CD14-positive monocyte (primary cell): ENCODE data around the gene DHRS7B. TPM values are rescaled to one million over a fixed set of nuclear protein-coding genes. Genes with fewer than 3 reads are reported as not detected.

ENCODE experiments used
- DNase-seq, 3 donors: peaks; one replicate each; pipeline ENCODE4 v3.0.0-alpha.2; 2011 to 2022
- H2AFZ ChIP-seq: 2 replicates; pipeline ENCODE4 v1.6.0; 2012; ENCODE audit warnings: mild to moderate bottlenecking, low read depth, low read length, inconsistent platforms; ENCODE audit not compliant: insufficient read depth, poor library complexity, severe bottlenecking
- H3K27ac ChIP-seq, 2 donors: 1 replicate in 1 of 2; 2 replicates in 1 of 2; pipeline ENCODE4 v1.5.1; 2012 to 2013; ENCODE audit warnings: low read length in 2 of 2, control low read depth in 1 of 2, inconsistent platforms in 1 of 2, low read depth in 1 of 2, mild to moderate bottlenecking in 1 of 2
- H3K27me3 ChIP-seq, 2 donors: one replicate each; pipeline versions ENCODE4 v1.6.0 to v1.6.1; 2011 to 2013; ENCODE audit warnings: low read length in 2 of 2; ENCODE audit not compliant: control insufficient read depth in 2 of 2, insufficient read depth in 2 of 2
- H3K36me3 ChIP-seq, 2 donors: replicated peaks in 1 of 2; 1 replicate in 1 of 2; 2 replicates in 1 of 2; pipeline versions ENCODE4 v1.5.1 to v1.6.1; 2012 to 2013; ENCODE audit warnings: low read length in 2 of 2, control low read depth in 1 of 2, inconsistent platforms in 1 of 2, mild to moderate bottlenecking in 1 of 2; ENCODE audit not compliant: insufficient read depth in 2 of 2, control insufficient read depth in 1 of 2
- H3K4me1 ChIP-seq, 2 donors: 1 replicate in 1 of 2; 2 replicates in 1 of 2; pipeline versions ENCODE4 v1.5.1 to v1.6.1; 2012 to 2013; ENCODE audit warnings: low read length in 2 of 2, control low read depth in 1 of 2, inconsistent platforms in 1 of 2, mild to moderate bottlenecking in 1 of 2, moderate library complexity in 1 of 2; ENCODE audit not compliant: insufficient read depth in 2 of 2, control insufficient read depth in 1 of 2
- H3K4me2 ChIP-seq: replicated peaks from 2 replicates; pipeline ENCODE3; 2012; ENCODE audit warnings: low read length, moderate library complexity, mild to moderate bottlenecking; ENCODE audit not compliant: poor library complexity, severe bottlenecking; ENCODE audit errors: extremely low read depth
- H3K4me3 ChIP-seq, 3 experiments: fragments of 200-600 bp in 1 of 3; sonication (generic) in 1 of 3; replicated peaks in 1 of 3; 1 replicate in 2 of 3; 2 replicates in 1 of 3; pipeline ENCODE4 v1.5.1; 2011 to 2013; ENCODE audit warnings: low read length in 3 of 3, mild to moderate bottlenecking in 3 of 3, control low read depth in 2 of 3, low read depth in 2 of 3, inconsistent platforms in 1 of 3, moderate library complexity in 1 of 3
- H3K79me2 ChIP-seq: 2 replicates; pipeline ENCODE4 v1.6.0; 2012; ENCODE audit warnings: mild to moderate bottlenecking, control low read depth, inconsistent platforms, low read length, moderate library complexity; ENCODE audit not compliant: insufficient read depth
- H3K9ac ChIP-seq: 2 replicates; pipeline ENCODE4 v1.6.0; 2017; ENCODE audit warnings: low read length, mild to moderate bottlenecking; ENCODE audit not compliant: insufficient read depth, poor library complexity, severe bottlenecking
- H3K9me3 ChIP-seq, 2 donors: replicated peaks in 1 of 2; 1 replicate in 1 of 2; 2 replicates in 1 of 2; pipeline versions ENCODE4 v1.5.1 to v1.6.1; 2012 to 2013; ENCODE audit warnings: low read length in 2 of 2, control low read depth in 1 of 2; ENCODE audit not compliant: control insufficient read depth in 1 of 2, insufficient read depth in 1 of 2
- H4K20me1 ChIP-seq: 2 replicates; pipeline ENCODE4 v1.6.0; 2012; ENCODE audit warnings: mild to moderate bottlenecking, low read length, control low read depth, moderate library complexity; ENCODE audit not compliant: insufficient read depth
- H3K27ac Mint-ChIP-seq, 7 donors: one replicate each; pipeline ENCODE4 v1.8.0; 2020; ENCODE audit warnings: mild to moderate bottlenecking in 7 of 7, mixed read lengths in 7 of 7, moderate library complexity in 6 of 7, inconsistent platforms in 2 of 7
- H3K27me3 Mint-ChIP-seq, 3 donors: one replicate each; pipeline ENCODE4 v1.8.0; 2021 to 2022; ENCODE audit warnings: low read depth in 3 of 3, mild to moderate bottlenecking in 3 of 3, mixed read lengths in 3 of 3, moderate library complexity in 3 of 3, inconsistent platforms in 1 of 3
- H3K36me3 Mint-ChIP-seq, 2 donors: one replicate each; pipeline ENCODE4 v1.8.0; 2020; ENCODE audit warnings: mixed read lengths in 2 of 2, inconsistent platforms in 1 of 2, mild to moderate bottlenecking in 1 of 2
- H3K4me1 Mint-ChIP-seq: one replicate; pipeline ENCODE4 v1.8.0; 2020; ENCODE audit warnings: mild to moderate bottlenecking, mixed read lengths
- H3K4me3 Mint-ChIP-seq, 2 donors: one replicate each; pipeline ENCODE4 v1.8.0; 2020; ENCODE audit warnings: mild to moderate bottlenecking in 2 of 2, mixed read lengths in 2 of 2, moderate library complexity in 1 of 2
- H3K9me3 Mint-ChIP-seq, 7 donors: one replicate each; pipeline ENCODE4 v1.8.0; 2020 to 2022; ENCODE audit warnings: mixed read lengths in 7 of 7, mild to moderate bottlenecking in 6 of 7, moderate library complexity in 6 of 7, inconsistent platforms in 2 of 7
- CTCF ChIP-seq: fragments of 200-600 bp; IDR thresholded peaks from one replicate; pipeline ENCODE4 v1.8.0; 2022; ENCODE audit warnings: antibody characterized with exemption, mild to moderate bottlenecking
- WGBS: methylation state at CpG from one replicate; pipeline ENCODE4 v1.1.5; 2013; ENCODE audit warnings: missing lambda C conversion rate; ENCODE audit not compliant: insufficient coverage; 5-methylcytosine and 5-hydroxymethylcytosine counted together
- intact Hi-C, 2 donors: fragments of 100-400 bp; cut with micrococcal nuclease; formaldehyde crosslinking; loops; one replicate each; pipeline versions ENCODE4 v1.15.0 to v1.15.1; 2023
- polyA plus RNA-seq, 3 donors: library from polyadenylated mRNA; depleted of rRNA in 1 of 3; unstranded in 2 of 3; stranded (reverse) in 1 of 3; fragments of 300-500 nt in 2 of 3; fragments of >200 nt in 1 of 3; fragmentation: Illumina TruSeq in 2 of 3; gene quantifications; 1 replicate in 2 of 3; 2 replicates in 1 of 3; pipeline ENCODE4 v1.2.3, GENCODE V29; 2012 to 2021

DHRS7B gene
- polyA plus RNA-seq, 3 donors, result 23.2 to 37.8 (median 33.9) TPM

- Histone ChIP-seq H3K4me2 (no peak overlapping the region), H3K27me3 (no peaks in the 10 kb centered on the region), H4K20me1 (peaks cover 33% of the 10 kb centered on the region), H3K9ac (no peak overlapping the region), H3K27ac (no peak overlapping the region), H3K4me1 (peaks cover 11 to 12% of the 10 kb centered on the region in 2 donors), H3K4me3 (no peak overlapping the region), H2AFZ (no peak overlapping the region), H3K9me3 (no peaks in the 10 kb centered on the region), H3K79me2 (peaks cover 6% of the 10 kb centered on the region), H3K36me3 (peaks cover 44 to 82% of the 10 kb centered on the region in 2 donors)
- Mint-ChIP-seq H3K27me3 (no peaks in the 10 kb centered on the region), H3K27ac (peak overlapping the region in 4 of 7 donors; percentile 12 to 74 (median 54)), H3K9me3 (peaks cover 0 to 3% (median 0%) of the 10 kb centered on the region in 7 donors), H3K4me1 (peaks cover 23% of the 10 kb centered on the region), H3K4me3 (no peak overlapping the region), H3K36me3 (peaks cover 61 to 84% of the 10 kb centered on the region in 2 donors)
- no peak for DNase-seq
- TF ChIP-seq CTCF, result no peak
- intact Hi-C loops, result no loop called here
- 94% methylated on average over 3 of the region's 5 CpGs for WGBS
Measured at GRCh38 chr17:21193031-21193430, 66.3 kb downstream of the DHRS7B start.

- Mint-ChIP-seq H3K9me3 (peaks cover 0 to 3% (median 0%) of the 10 kb centered on the region in 7 donors), H3K36me3 (peaks cover 58 to 82% of the 10 kb centered on the region in 2 donors), H3K4me1 (peaks cover 23% of the 10 kb centered on the region), H3K4me3 (no peak overlapping the region), H3K27me3 (no peaks in the 10 kb centered on the region), H3K27ac (peak overlapping the region in 3 of 7 donors; percentile 27 to 55 (median 38))
- no peaks in the 10 kb centered on the region for H3K9me3 ChIP-seq
- WGBS, result 52% methylated on average over 6 of the region's 8 CpGs
- H3K36me3 ChIP-seq, result peaks cover 41 to 81% of the 10 kb centered on the region in 2 donors
- intact Hi-C loops, result no loop called here
- H3K4me2 ChIP-seq, result no peak overlapping the region
- DNase-seq, result no peak
- H2AFZ ChIP-seq, result no peak overlapping the region
- H3K4me1 ChIP-seq, result peaks cover 11 to 12% of the 10 kb centered on the region in 2 donors
- peaks cover 18% of the 10 kb centered on the region for H3K79me2 ChIP-seq
- peak overlapping the region in 1 of 2 donors; percentile 61 for H3K27ac ChIP-seq
- no peak overlapping the region for H3K9ac ChIP-seq
- no peaks in the 10 kb centered on the region for H3K27me3 ChIP-seq
- H4K20me1 ChIP-seq, result peaks cover 45% of the 10 kb centered on the region
- no peak for TF ChIP-seq CTCF
- no peak overlapping the region for H3K4me3 ChIP-seq
Measured at GRCh38 chr17:21194226-21194625, 67.5 kb downstream of the DHRS7B start.
